T-cell (primary cell): ENCODE results near the gene RFX1. TPM values are rescaled to one million over a fixed set of nuclear protein-coding genes. Genes with fewer than 3 reads are reported as not detected.

ENCODE experiments used
- ATAC-seq, 4 experiments: fragments of 200-7000 bp in 3 of 4; fragments of 150-1000 bp in 1 of 4; cut with Tn5 transposase; replicated peaks in 1 of 4; 1 replicate in 3 of 4; 2 replicates in 1 of 4; pipeline ENCODE4 v1.10.0; 2021; ENCODE audit warnings: moderate library complexity in 3 of 4, mild to moderate bottlenecking in 2 of 4, moderate number of reproducible peaks in 1 of 4
- CTCF ChIA-PET, 2 donors: fragments of 300-600 bp; sonication (Branson Sonifier 250); formaldehyde crosslinking; loops; one replicate each; lab custom pipeline; 2022; ENCODE audit warnings: antibody characterized with exemption in 2 of 2; lab: Charles Lee
- POLR2A ChIA-PET, 2 donors: fragments of 300-600 bp; sonication (Branson Sonifier 250); formaldehyde crosslinking; loops; one replicate each; lab custom pipeline; 2022; ENCODE audit warnings: antibody characterized with exemption in 2 of 2; lab: Charles Lee
- DNase-seq, 35 experiments: peaks; one replicate each; pipeline versions ENCODE4 v3.0.0 to v3.0.0-alpha.2; 2013 to 2023
- H3K27ac ChIP-seq: one replicate; pipeline ENCODE4 v1.5.1; 2013; ENCODE audit warnings: low read length
- H3K27me3 ChIP-seq, 2 experiments: replicated peaks in 1 of 2; 1 replicate in 1 of 2; 2 replicates in 1 of 2; pipeline versions ENCODE4 v1.6.1 to v1.7.0; 2013; ENCODE audit warnings: low read length in 1 of 2, mixed read lengths in 1 of 2; ENCODE audit not compliant: control insufficient read depth in 2 of 2, insufficient read depth in 2 of 2; ENCODE audit errors: extremely low read depth in 1 of 2
- H3K36me3 ChIP-seq, 2 donors: 1 replicate in 1 of 2; 2 replicates in 1 of 2; pipeline versions ENCODE4 v1.6.1 to v1.7.0; 2013; ENCODE audit warnings: low read length in 1 of 2; ENCODE audit not compliant: control insufficient read depth in 2 of 2, insufficient read depth in 1 of 2; ENCODE audit errors: extremely low read depth in 1 of 2
- H3K4me1 ChIP-seq, 2 experiments: 1 replicate in 1 of 2; 2 replicates in 1 of 2; pipeline versions ENCODE4 v1.6.1 to v1.7.0; 2013; ENCODE audit warnings: low read length in 2 of 2, mixed read lengths in 1 of 2; ENCODE audit not compliant: insufficient read depth in 2 of 2, control insufficient read depth in 1 of 2; ENCODE audit errors: extremely low read depth in 1 of 2
- H3K4me3 ChIP-seq, 2 donors: 1 replicate in 1 of 2; 2 replicates in 1 of 2; pipeline versions ENCODE4 v1.5.1 to v1.7.0; 2013; ENCODE audit warnings: mild to moderate bottlenecking in 2 of 2, low read length in 1 of 2, moderate library complexity in 1 of 2; ENCODE audit not compliant: control insufficient read depth in 1 of 2; ENCODE audit errors: extremely low read depth in 1 of 2
- H3K9me3 ChIP-seq: 2 replicates; pipeline ENCODE4 v1.7.0; 2013
- H3K27ac Mint-ChIP-seq, 2 donors: one replicate each; pipeline ENCODE4 v1.8.0; 2020 to 2021; ENCODE audit warnings: mild to moderate bottlenecking in 2 of 2, mixed read lengths in 2 of 2
- H3K27me3 Mint-ChIP-seq, 2 donors: one replicate each; pipeline ENCODE4 v1.8.0; 2021 to 2022; ENCODE audit warnings: mixed read lengths in 2 of 2
- H3K36me3 Mint-ChIP-seq: one replicate; pipeline ENCODE4 v1.8.0; 2021; ENCODE audit warnings: mixed read lengths
- H3K4me1 Mint-ChIP-seq, 3 donors: one replicate each; pipeline ENCODE4 v1.8.0; 2020 to 2022; ENCODE audit warnings: mixed read lengths in 3 of 3, mild to moderate bottlenecking in 1 of 3
- H3K4me3 Mint-ChIP-seq, 3 donors: one replicate each; pipeline ENCODE4 v1.8.0; 2020 to 2022; ENCODE audit warnings: mild to moderate bottlenecking in 3 of 3, mixed read lengths in 3 of 3, moderate library complexity in 3 of 3
- H3K9me3 Mint-ChIP-seq, 3 donors: one replicate each; pipeline ENCODE4 v1.8.0; 2020 to 2022; ENCODE audit warnings: mixed read lengths in 3 of 3
- WGBS: methylation state at CpG from one replicate; pipeline ENCODE4 v1.1.5; 2013; ENCODE audit warnings: missing lambda C conversion rate; ENCODE audit not compliant: insufficient coverage; 5-methylcytosine and 5-hydroxymethylcytosine counted together
- total RNA-seq, 35 experiments: library from RNA in 6 of 35; stranded (reverse) in 6 of 35; fragments of 120-200 nt in 1 of 35; gene quantifications; one replicate each; pipeline versions ENCODE4 v1.2.1 to v1.2.4 and lab custom pipeline; 2013 to 2026

RFX1 gene
- total RNA-seq, 5 donors from 2014 or later (not counting 1 experiment from before 2014, with no cell fraction given) = 18.4 to 27.1 (median 23.1) TPM

DNA sequence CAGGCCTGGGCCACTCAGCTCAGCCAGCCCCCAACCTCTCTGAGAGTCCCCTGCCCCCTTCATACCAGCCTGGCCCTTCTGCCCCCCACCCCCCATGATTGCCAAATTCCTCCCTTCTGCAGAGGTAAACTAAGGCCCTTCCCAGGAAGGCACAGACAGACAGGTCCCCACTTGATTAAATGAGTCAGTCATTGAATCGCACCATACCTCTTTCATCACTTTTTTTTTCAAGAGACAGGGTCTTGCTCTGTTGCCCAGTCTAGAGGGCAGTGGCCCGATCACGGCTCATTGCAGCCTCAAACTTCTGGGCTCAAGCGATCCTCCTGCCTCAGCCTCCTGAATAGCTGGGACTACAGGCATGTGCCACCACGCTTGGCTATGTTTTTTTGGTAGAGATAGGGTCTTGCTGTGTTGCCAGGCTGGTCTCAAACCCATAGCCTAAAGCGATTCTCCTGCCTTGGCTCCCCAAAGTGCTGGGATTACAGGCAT, 73.9 kb downstream of the RFX1 start:
- no peak overlapping the region for H3K27ac ChIP-seq
- H3K9me3 ChIP-seq = no peaks in the 10 kb centered on the region
- WGBS = 81% methylated on average over 4 of the region's 6 CpGs
- H3K4me1 ChIP-seq = no peaks in the 10 kb centered on the region
- peaks cover 7% of the 10 kb centered on the region for H3K36me3 Mint-ChIP-seq
- ATAC-seq (no peak), DNase-seq (no peak)
- peaks cover 0 to 20% of the 10 kb centered on the region in 2 experiments for H3K27me3 ChIP-seq
- peaks cover 0 to 13% of the 10 kb centered on the region in 2 donors for H3K27me3 Mint-ChIP-seq
- peaks cover 0 to 11% (median 10%) of the 10 kb centered on the region in 3 donors for H3K4me1 Mint-ChIP-seq
- H3K9me3 Mint-ChIP-seq = no peaks in the 10 kb centered on the region
- ChIA-PET CTCF (interaction anchor here in 1 of 2 donors (0.6 kb wide), 1 partner anchor 115 kb away, joined by 3 read pairs; no protein-coding TSS in a partner anchor), POLR2A (no interaction called here)
- H3K4me3 Mint-ChIP-seq = no peak overlapping the region
- H3K27ac Mint-ChIP-seq = no peak overlapping the region
- peaks cover 0 to 6% of the 10 kb centered on the region in 2 donors for H3K36me3 ChIP-seq
- H3K4me3 ChIP-seq = no peak overlapping the region

DNA sequence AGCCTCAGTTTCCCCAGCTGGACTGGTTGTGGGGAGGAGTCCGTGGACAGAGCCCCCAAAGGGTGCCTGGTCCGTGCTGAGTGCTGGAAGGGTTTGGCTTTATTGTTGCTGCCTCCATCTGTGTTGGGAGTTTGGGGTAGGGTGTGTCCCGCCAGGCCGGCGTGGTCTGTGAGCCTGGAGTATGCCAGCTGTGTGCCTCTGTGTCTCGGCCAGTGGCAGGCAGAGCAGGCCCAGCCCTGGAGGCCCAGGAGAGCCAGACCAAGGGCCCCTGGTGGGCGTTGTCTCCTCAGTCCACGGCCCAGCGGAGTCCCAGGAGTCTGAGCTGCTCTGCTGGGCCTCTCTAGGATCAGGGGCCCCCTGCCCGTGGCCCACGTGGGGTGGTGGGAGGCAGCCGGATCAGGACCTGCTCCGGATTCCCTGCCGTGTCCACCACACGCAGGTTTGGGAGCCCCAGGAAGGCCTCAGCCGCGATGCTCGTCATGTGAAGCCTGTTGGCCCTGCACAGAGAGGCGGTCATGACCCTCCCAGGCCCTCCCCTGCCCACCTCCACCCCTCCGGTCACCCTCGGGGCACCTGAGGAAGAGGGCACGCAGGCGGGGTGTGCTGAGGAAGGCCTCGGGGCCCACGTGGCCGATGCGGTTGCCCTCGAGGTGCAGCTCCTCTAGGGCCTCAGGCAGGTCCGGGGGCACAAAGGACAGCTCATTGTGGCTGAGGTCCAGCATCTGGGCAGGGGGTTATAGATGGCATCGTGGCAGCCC, 74.5 kb downstream of the RFX1 start:
- DNase-seq (no peak), ATAC-seq (no peak)
- 92% methylated on average over 27 of the region's 30 CpGs for WGBS
- H3K9me3 ChIP-seq = no peaks in the 10 kb centered on the region
- Mint-ChIP-seq H3K9me3 (no peaks in the 10 kb centered on the region), H3K36me3 (peaks cover 14% of the 10 kb centered on the region), H3K27ac (no peak overlapping the region), H3K4me1 (peaks cover 2 to 16% (median 13%) of the 10 kb centered on the region in 3 donors), H3K27me3 (peaks cover 0 to 13% of the 10 kb centered on the region in 2 donors), H3K4me3 (no peak overlapping the region)
- ChIA-PET CTCF (no interaction called here), POLR2A (no interaction called here)
- H3K4me3 ChIP-seq = no peak overlapping the region
- peaks cover 0 to 11% of the 10 kb centered on the region in 2 donors for H3K36me3 ChIP-seq
- peaks cover 0 to 3% of the 10 kb centered on the region in 2 experiments for H3K4me1 ChIP-seq
- H3K27me3 ChIP-seq = peaks cover 0 to 19% of the 10 kb centered on the region in 2 experiments
- H3K27ac ChIP-seq = no peak overlapping the region

DNA sequence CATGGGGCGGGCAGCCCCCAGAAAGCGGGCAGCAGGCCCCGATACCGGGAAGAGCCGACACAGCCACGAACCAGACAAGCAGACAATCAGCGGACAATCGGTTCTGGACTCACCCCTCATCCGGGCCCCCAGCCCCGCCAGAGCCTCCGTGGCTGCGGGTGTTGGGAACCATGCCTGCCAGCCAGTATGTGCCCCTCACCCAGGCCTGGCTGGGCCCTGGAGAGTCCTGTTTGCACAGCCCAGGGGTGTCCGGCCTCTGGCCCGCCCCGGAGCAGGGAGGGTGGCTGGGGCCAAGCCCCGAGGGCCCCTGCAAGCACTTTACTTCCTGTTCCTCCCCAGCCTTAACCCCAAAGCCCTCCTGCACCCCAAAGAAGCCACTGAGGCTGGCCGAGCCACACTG, 75.7 kb downstream of the RFX1 start:
- no peak for DNase-seq
- ChIA-PET CTCF (no interaction called here), POLR2A (no interaction called here)
- Mint-ChIP-seq H3K9me3 (no peaks in the 10 kb centered on the region), H3K27me3 (peaks cover 0 to 7% of the 10 kb centered on the region in 2 donors), H3K4me3 (no peak overlapping the region), H3K4me1 (peaks cover 3 to 23% (median 16%) of the 10 kb centered on the region in 3 donors), H3K36me3 (peaks cover 14% of the 10 kb centered on the region), H3K27ac (no peak overlapping the region)
- Histone ChIP-seq H3K9me3 (no peaks in the 10 kb centered on the region), H3K4me3 (no peak overlapping the region), H3K27me3 (peaks cover 0 to 7% of the 10 kb centered on the region in 2 experiments), H3K36me3 (peaks cover 0 to 16% of the 10 kb centered on the region in 2 donors), H3K4me1 (peaks cover 0 to 5% of the 10 kb centered on the region in 2 experiments), H3K27ac (no peak overlapping the region)
- WGBS = 89% methylated on average over 17 of the region's 17 CpGs
- no peak for ATAC-seq

DNA sequence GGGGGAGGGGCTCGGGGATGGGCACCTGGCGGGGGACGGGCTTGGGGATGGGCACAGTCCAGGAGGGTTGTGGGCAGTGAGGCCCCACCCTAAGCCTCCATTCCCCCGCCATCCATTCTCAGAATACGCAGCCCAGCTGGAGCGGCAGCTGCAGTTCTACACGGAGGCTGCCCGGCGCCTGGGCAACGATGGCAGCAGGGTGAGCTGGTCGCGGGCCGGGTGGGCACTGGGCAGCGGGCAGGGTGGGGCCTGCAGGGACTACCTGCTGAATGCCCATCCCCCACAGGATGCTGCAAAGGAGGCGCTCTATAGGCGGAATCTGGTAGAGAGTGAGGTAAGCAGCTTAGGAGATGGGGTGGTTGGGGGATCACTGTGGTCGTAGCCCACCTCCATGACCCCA, 76.2 kb downstream of the RFX1 start:
- Histone ChIP-seq H3K27ac (no peak overlapping the region), H3K4me3 (no peak overlapping the region), H3K27me3 (peaks cover 0 to 4% of the 10 kb centered on the region in 2 experiments), H3K9me3 (no peaks in the 10 kb centered on the region), H3K4me1 (peaks cover 0 to 5% of the 10 kb centered on the region in 2 experiments), H3K36me3 (peaks cover 0 to 18% of the 10 kb centered on the region in 2 donors)
- no peak overlapping the region for H3K27ac Mint-ChIP-seq
- peaks cover 16% of the 10 kb centered on the region for H3K36me3 Mint-ChIP-seq
- no peaks in the 10 kb centered on the region for H3K9me3 Mint-ChIP-seq
- POLR2A ChIA-PET = no interaction called here
- CTCF ChIA-PET = no interaction called here
- 85% methylated on average over 8 of the region's 17 CpGs for WGBS
- no peak overlapping the region for H3K4me3 Mint-ChIP-seq
- peaks cover 0 to 7% of the 10 kb centered on the region in 2 donors for H3K27me3 Mint-ChIP-seq
- H3K4me1 Mint-ChIP-seq = peaks cover 3 to 23% (median 16%) of the 10 kb centered on the region in 3 donors
- no peak for DNase-seq
- no peak for ATAC-seq

DNA sequence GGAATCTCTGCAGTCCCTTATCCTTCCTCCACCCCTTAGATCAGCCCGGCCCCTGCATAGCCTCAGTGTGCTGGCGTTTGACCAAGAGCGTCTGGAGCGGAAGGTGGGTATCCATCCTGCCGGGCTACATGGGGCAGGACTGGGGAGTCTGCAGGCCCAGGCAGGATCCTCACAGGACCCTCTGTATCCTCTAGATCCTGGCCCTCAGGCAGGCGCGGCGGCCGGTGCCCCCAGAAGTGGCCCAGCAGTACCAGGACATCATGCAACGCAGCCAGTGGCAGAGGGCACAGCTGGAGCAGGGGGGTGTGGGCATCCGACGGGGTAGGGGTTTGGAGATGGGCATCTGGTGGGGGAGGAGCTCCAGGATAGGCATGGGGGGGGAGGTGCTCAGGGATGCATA, 76.8 kb downstream of the RFX1 start:
- no peak overlapping the region for H3K4me3 ChIP-seq
- peaks cover 0 to 19% of the 10 kb centered on the region in 2 donors for H3K36me3 ChIP-seq
- H3K36me3 Mint-ChIP-seq = peaks cover 20% of the 10 kb centered on the region
- DNase-seq = no peak
- H3K27me3 ChIP-seq = peaks cover 0 to 4% of the 10 kb centered on the region in 2 experiments
- CTCF ChIA-PET = no interaction called here
- no peak for ATAC-seq
- H3K4me3 Mint-ChIP-seq = no peak overlapping the region
- H3K4me1 ChIP-seq = peaks cover 0 to 5% of the 10 kb centered on the region in 2 experiments
- peaks cover 0 to 3% of the 10 kb centered on the region in 2 donors for H3K27me3 Mint-ChIP-seq
- peaks cover 3 to 19% (median 16%) of the 10 kb centered on the region in 3 donors for H3K4me1 Mint-ChIP-seq
- 98% methylated on average over 12 of the region's 12 CpGs for WGBS
- POLR2A ChIA-PET = no interaction called here
- H3K27ac Mint-ChIP-seq = no peak overlapping the region
- H3K9me3 ChIP-seq = no peaks in the 10 kb centered on the region
- H3K27ac ChIP-seq = no peak overlapping the region
- H3K9me3 Mint-ChIP-seq = no peaks in the 10 kb centered on the region

DNA sequence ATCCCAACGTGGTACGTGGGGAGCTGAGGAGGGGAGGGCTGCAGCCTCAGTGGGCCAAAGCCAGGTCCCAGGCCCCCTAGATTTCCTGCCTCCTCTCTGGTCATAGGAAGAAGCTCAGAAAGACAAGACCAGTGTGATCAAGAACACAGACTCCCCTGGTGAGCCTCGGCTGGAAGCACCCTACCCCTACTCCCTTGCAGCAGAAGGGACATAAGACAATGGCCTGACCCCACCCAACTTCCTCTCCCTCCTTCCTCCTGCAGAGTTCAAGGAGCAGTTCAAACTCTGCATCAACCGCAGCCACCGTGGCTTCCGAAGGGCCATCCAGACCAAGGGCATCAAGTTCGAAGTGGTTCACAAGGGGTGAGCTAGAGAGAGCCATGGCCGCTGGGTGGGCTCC, 79.4 kb downstream of the RFX1 start:
- H3K27me3 Mint-ChIP-seq = no peaks in the 10 kb centered on the region
- peaks cover 36% of the 10 kb centered on the region for H3K36me3 Mint-ChIP-seq
- H3K27me3 ChIP-seq = no peaks in the 10 kb centered on the region
- no peak overlapping the region for H3K4me3 ChIP-seq
- WGBS = 83% methylated on average over 1 of the region's 8 CpGs
- ChIA-PET POLR2A (interaction anchor here in 1 of 2 donors (0.6 kb wide), 1 partner anchor 91 kb away, joined by 3 read pairs; no protein-coding TSS in a partner anchor), CTCF (no interaction called here)
- H3K27ac ChIP-seq = no peak overlapping the region
- H3K27ac Mint-ChIP-seq = peak overlapping the region in 1 of 2 donors; percentile 11
- H3K4me1 ChIP-seq = peaks cover 0 to 5% of the 10 kb centered on the region in 2 experiments
- peaks cover 3 to 14% (median 5%) of the 10 kb centered on the region in 3 donors for H3K4me1 Mint-ChIP-seq
- no peaks in the 10 kb centered on the region for H3K9me3 ChIP-seq
- no peak for ATAC-seq
- H3K9me3 Mint-ChIP-seq = no peaks in the 10 kb centered on the region
- H3K4me3 Mint-ChIP-seq = no peak overlapping the region
- peaks cover 3 to 27% of the 10 kb centered on the region in 2 donors for H3K36me3 ChIP-seq
- DNase-seq = no peak
